ENCODE results near the gene NAMPT. TPM values are rescaled to one million over a fixed set of nuclear protein-coding genes. Genes with fewer than 3 reads are reported as not detected.

NAMPT gene
- total and polyA plus RNA-seq, 9 of the 15 experiments (the other 6 are each of a cell fraction or from before 2014, with no cell fraction given), result 41.1 to 160 (median 106) TPM

DNA sequence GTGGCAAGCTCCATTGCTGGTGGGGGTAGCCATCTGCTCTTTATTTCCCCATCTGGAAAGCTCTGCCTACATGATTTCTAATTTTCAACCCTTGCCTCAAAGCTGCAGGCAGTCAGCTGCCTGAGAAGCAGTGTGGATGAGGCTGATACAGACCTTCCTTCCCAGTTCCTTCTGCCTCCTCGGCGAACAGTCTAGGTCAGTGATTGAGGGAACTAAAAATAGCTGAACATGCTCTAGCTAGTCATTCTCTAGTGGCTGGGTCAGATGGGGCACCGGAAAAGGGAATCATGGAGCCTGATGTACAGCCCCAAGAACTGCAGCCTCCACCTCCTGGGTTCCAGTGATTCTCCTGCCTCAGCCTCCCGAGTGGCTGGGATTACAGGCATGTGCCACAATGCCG is 48.7 kb downstream of the NAMPT start:
- H3K27ac ChIP-seq (ENCODE audit: extremely low read depth, low read depth, low read length), result no peak overlapping the region
- H3K27me3 ChIP-seq (ENCODE audit: control insufficient read depth in 2 of 2, insufficient read depth in 2 of 2, low read length in 2 of 2), result peaks cover 2 to 3% of the 10 kb centered on the region in 2 experiments; a peak in 3 of 5 replicates
- H3K4me3 ChIP-seq, result no peak overlapping the region
- H3K36me3 ChIP-seq (ENCODE audit: control insufficient read depth, insufficient read depth, low read length), result no peaks in the 10 kb centered on the region
- H3K4me1 ChIP-seq (replicated peaks in 1 of 2; ENCODE audit: control insufficient read depth in 2 of 2, insufficient read depth in 2 of 2, low read length in 2 of 2), result no peaks in the 10 kb centered on the region
- ChIA-PET POLR2A (interaction anchor here (0.6 to 1.3 kb wide), 4 partner anchors 17 to 28 kb away, joined by 3 to 5 read pairs (median 3); no protein-coding TSS in a partner anchor), CTCF (ENCODE audit: low intra/inter-chr PET ratio) (no interaction called here)
- intact Hi-C loops (cut with micrococcal nuclease) (no loop called here), in situ Hi-C loops (cut with MboI) (no loop called here)
- DNase-seq (ENCODE audit: extremely low read depth in 1 of 4, low spot score in 3 of 4) (no peak), ATAC-seq (no peak; the same call in 2 of the 3 replicates), FAIRE-seq (no peak)
- H2AFZ ChIP-seq (ENCODE audit: low read depth, low read length), result no peak overlapping the region
- TF ChIP-seq ZFP36 (IDR thresholded peaks at IDR 0.05; ENCODE audit: low read depth, low read length, partially characterized antibody) (peak; percentile 16), CCNT2 (IDR thresholded peaks at IDR 0.05; ENCODE audit: borderline replicate concordance, extremely low read depth, insufficient read length, low read depth, low read length) (no peak), MEF2A (IDR thresholded peaks at IDR 0.05; ENCODE audit: control insufficient read depth, low read depth, low read length) (peak; percentile 42; the same call in 1 of the 2 replicates), MEF2D (tag; conservative IDR thresholded peaks at IDR 0.05; ENCODE audit: low read depth) (peak; percentile 92), TCF3 (CRISPR knock-in tag; IDR thresholded peaks at IDR 0.05) (0 out of 2 replicates have a peak, but pooled peaks have one; percentile 33), PTRF (tag; IDR thresholded peaks at IDR 0.05) (no peak), KDM2B (CRISPR knock-in tag; IDR thresholded peaks at IDR 0.05) (no peak), DIDO1 (tag; IDR thresholded peaks at IDR 0.05; ENCODE audit: low read depth) (no peak)
- TF ChIP-seq, protein P1, sequence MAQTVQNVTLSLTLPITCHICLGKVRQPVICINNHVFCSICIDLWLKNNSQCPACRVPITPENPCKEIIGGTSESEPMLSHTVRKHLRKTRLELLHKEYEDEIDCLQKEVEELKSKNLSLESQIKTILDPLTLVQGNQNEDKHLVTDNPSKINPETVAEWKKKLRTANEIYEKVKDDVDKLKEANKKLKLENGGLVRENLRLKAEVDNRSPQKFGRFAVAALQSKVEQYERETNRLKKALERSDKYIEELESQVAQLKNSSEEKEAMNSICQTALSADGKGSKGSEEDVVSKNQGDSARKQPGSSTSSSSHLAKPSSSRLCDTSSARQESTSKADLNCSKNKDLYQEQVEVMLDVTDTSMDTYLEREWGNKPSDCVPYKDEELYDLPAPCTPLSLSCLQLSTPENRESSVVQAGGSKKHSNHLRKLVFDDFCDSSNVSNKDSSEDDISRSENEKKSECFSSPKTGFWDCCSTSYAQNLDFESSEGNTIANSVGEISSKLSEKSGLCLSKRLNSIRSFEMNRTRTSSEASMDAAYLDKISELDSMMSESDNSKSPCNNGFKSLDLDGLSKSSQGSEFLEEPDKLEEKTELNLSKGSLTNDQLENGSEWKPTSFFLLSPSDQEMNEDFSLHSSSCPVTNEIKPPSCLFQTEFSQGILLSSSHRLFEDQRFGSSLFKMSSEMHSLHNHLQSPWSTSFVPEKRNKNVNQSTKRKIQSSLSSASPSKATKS (CRISPR knock-in tag; IDR thresholded peaks at IDR 0.05), result no peak
- H3K4me2 ChIP-seq (ENCODE audit: insufficient read depth, low read length), result no peak overlapping the region
- 11% methylated on average over 5 of the region's 5 CpGs for WGBS (ENCODE audit: insufficient coverage, low coverage, missing lambda C conversion rate)
- BruUV-seq (replicated peaks), result no TSS peak
- H3K79me2 ChIP-seq (ENCODE audit: control insufficient read depth, insufficient read depth, low read length), result no peaks in the 10 kb centered on the region
- H4K20me1 ChIP-seq (replicated peaks; ENCODE audit: control insufficient read depth, insufficient read depth, low read length), result no peaks in the 10 kb centered on the region
- H3K9ac ChIP-seq (ENCODE audit: insufficient read depth in 1 of 2, low read depth in 2 of 2, low read length in 2 of 2), result no peak overlapping the region
- H3K9me1 ChIP-seq (ENCODE audit: control insufficient read depth, insufficient read depth, low read length), result no peaks in the 10 kb centered on the region
- H3K9me3 ChIP-seq (replicated peaks; ENCODE audit: control insufficient read depth, insufficient read depth, low read depth, low read length), result no peaks in the 10 kb centered on the region

Data from K562 (cell line).